GM18520 (cell line): ENCODE results near the gene TBXA2R.

ENCODE experiments used
- ATAC-seq: cut with Tn5 transposase; IDR thresholded peaks from one replicate; pipeline ENCODE4 v1.9.1; 2021; ENCODE audit not compliant: unreplicated experiment

The TBXA2R gene

DNA sequence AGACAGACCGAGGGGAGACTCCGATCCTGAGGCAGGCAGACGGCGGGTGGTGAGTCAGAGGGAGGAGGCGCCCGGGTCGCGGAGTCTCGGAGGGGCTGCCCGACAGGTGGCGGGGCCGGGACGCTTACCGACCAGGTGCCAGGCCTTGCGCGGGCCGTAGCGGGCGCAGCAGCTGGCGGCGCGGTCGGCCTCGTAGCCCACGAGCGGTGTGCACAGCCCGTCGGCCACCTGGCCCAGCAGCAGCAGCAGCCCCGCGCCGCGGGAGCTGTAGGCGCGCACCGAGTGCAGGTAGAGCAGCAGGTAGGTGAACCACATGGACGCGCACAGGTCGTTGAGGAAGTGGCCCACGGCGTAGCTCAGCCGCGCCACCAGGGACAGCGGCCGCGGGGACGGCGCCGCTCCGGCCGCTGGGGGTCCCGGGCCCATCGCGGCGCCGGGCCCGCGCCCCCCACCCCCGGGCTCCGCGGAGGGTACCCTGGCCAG is 49.7 kb downstream of the TBXA2R start:
- ATAC-seq = peak; percentile 20

DNA sequence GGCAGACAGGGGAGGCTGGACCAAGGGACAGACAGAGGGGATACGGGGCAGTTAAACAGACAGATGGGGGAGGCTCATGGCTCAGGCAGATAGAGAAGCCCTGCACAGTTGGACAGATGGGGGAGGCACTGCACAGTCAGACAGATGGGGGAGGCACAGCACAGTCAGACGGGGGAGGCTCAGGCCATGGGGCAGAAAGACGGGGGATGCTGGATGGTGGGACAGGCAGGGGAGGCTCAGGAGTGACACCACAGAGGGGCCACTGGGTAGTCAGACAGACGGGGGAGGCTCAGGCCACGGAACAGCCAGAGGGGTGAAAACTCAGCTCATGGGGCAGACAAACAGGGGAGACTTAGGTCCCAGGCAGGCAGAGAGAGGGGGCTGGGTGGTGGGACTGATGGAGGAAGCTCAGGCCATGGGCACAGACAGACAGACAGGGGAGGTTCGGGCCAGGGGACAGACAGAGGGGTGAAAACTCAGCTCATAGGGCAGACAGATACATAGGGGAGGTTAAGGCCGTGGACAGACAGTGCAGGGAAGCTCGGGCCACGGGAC is 50.2 kb downstream of the TBXA2R start:
- no peak for ATAC-seq

DNA sequence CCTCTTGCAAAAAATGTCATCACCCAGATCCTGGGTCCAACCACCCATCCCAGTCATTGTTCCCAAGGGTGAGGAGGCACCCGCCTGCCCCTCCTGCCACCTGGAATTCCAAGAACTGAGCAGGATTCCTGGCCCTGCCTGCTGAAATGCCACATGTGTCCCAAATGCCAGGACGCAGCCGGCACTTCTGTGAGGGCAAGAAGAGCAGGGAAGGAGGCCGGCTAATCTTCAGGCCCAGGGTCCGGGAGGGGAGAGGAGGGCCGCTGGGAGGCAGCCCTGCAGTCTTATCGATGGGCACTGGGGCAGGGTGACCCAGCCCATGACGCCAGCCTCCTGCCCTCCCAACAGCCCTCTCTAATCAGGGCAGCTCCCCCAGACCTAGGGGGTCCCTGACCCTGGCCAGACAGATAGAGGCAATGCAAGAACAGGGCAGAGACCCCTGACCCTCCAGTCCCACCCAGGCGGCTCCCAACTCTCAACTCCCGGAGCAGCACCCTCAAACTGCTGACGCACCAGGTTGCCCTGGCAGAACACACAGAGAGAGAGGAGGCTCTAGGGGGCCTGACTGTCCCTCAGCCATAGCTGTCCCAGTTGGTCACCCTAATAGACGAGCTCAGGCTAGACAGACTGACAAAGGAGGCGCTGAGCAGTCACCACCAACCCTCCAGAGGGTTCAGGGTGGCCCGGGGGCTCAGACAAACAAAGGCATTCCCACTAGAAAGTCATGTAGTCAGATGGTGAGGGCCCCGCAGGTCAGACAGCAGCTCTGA is 50.8 kb downstream of the TBXA2R start:
- no peak for ATAC-seq

DNA sequence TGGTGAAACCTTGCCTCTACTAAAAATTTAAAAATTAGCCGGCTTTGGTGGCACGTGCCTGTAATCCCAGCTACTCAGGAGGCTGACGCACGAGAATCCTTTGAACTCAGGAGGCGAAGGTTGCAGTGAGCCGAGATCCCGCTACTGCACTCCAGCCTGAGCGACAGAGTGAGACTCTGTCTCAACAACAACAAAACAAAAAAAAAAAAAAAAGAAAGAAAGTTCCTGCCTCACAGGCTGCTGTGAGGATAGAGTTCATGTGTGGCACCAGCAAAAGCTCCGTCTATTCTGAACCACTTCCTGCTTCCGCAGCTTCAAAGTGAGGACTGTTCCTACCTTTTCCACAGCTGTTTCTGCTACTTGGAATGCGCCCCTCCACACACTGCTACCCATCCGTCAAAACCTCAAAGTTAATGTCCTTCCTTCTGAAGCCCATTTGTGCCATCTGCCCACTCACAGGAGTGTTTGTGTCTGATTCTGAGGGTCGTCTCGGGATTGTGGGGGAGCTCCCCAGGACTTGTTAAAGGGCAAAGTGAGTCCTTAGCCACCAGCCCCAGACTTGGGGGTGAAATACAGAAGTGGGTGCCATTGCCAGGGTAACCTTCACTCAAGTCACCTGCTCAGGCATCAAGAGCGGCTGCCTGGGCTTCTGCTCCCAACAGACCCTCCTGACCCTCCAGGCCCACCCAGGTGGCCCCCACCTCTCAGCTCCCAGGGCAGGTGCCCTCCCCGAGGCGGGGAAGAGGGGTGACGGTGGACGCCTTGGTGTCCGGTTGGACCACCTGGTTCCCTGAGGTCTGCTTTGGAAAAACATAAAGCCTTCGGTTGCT is 52.2 kb downstream of the TBXA2R start:
- ATAC-seq = no peak

DNA sequence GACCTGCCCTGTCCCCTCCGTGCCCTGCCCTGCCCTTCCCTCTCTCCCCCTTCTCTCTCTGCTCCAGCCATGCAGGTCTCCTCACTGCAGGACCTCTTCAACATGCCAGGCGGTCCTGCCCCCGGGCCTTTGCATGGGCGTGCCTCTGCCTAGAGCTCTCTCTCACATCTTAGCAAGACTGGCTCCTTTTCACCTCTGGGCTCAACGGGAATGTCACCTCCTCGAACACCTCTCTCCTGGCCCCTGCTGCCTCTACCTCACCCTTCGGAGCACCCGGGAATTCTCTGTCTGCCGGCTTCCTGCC is 54.9 kb downstream of the TBXA2R start:
- no peak for ATAC-seq

DNA sequence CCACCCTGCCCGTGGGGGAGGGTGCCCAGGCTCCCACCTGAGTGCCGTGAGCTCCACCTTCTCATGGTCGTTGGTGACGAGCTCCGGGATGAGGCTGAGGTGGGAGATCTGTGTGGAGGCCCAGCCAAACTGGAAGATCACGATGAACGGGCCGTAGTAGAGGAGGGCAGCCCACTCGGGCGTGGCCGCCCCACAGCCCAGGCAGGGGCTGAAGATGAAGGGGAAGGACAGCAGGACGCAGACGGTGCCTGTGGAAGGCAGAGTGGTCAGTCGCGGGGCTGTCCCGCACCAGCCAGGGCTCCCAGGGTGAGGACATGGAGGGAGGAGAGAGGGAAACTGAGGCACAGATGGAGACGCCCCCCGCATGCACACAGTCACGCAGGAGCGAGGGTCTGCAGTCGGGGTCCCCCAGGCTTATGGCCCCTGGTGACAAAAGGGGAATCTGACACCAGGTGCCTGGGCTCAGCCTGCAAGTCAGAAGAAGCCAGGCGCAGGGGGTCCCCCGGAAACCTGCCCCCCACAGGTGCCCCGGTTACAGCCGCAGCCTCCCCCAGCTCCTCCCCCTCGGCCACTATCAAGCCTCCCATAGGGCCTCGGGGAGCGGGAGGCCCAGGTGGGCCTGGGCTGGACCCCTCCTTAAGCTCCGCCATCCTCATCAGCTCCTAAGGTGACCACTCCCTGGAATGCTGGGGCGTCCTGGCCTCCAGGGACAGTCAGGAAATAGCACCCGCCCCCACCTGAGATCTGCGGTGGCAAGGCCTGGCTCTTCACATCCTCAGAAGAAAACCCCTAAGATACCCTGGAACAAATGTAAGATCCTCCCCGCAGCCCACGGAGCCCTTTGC is 55.5 kb downstream of the TBXA2R start:
- no peak for ATAC-seq

DNA sequence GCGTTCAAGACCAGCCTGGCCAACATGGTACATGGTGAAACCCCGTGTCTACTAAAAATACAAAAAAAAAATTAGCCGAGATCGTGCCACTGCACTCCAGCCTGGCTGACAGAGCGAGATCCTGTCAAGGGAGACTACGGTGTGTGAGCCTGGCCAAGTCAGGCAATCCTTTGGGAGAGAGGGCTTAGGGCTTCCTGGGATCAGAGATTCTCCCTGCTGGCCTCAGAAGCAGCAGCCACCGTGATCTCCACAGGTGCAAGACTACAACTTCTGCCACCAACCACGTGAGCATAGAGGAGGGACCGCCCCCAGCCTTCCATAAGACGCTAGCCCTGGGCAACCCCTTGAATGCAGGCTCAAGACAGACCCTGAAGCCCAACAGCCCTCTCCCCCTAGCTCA is 56.9 kb downstream of the TBXA2R start:
- no peak for ATAC-seq

DNA sequence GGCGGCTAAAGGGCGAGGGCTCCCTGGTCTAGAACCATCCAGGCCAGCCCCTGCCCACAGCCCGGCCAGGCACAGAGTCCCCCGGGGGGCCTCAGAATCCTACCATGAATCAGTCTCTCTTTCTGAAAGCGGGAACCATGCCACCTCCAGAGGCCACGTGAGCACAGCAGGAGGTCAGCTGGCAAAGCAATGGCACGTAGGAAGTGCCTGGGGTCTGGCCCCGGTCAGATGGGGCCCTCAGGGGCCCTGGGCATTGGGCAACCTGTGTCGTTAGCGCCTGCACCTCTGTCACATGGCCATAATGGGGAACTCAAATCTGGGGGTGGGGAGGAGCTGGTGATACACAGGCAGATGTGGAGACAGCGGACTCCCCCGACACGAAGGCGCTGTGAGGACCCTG is 58.1 kb downstream of the TBXA2R start:
- ATAC-seq = no peak

DNA sequence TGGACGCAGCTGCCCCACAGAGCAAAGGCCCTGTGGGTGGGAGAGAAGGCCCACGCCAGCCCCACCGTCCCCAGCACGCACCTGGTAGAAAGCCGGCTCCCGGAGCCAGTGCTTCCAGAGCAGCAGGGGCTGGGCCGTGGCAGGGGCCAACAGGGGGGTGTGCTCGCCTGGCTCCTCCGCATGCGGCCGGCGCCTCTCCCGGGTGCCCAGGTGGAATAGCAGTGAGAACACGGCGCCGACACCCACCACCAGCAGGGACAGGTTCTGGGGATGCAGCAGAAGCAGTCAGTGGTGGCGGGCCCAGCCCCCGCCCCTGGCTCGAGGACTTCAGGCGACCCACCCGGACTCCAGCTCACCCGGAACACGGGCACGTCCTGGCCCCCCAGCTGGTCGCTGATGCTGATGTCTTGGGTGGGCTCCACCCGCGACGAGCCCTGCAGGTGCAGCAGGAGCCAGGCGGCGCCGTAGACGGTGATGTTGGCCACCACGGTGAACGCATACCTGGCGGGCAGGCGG is 58.9 kb downstream of the TBXA2R start:
- no peak for ATAC-seq

DNA sequence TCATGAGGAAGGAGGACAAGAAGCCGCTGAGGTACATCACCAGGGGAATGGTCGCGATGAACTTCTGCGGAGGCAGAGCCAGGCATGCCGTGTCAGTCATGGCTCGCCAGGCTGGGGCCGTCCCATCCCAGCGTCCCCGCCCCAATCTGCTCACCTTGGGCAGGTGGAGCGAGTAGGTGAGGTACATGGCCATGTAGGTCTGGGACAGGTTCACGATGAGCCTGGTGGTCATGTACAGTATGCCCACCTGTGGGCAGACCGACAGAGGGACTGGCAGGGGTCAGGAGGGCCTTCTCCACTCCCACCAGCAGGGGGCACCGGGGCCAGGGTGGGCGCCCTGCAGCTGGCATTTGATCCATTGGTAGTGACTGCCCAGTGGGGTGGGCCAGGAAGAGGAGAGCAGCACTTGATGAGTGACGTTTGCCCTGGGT is 59.4 kb downstream of the TBXA2R start:
- ATAC-seq = no peak

DNA sequence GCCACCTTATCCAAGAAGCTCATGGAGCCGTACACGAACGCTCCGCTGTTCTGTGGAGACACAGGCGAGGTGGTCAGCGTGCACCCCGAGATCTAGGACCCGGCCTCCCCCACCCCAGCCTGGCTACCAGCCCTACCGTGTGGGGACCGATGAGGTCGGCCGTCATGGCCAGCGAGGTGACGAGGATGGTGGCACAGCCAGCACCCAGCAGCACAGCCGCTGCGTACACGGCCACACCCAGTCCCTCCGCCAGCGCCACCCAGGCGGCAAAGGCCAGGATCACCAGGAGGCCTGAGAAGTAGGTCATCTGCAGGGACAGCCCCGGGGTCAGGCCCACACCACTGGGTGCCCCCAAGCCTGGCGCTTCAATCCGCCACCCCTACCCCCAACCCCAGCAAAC is 60.6 kb downstream of the TBXA2R start:
- no peak for ATAC-seq

DNA sequence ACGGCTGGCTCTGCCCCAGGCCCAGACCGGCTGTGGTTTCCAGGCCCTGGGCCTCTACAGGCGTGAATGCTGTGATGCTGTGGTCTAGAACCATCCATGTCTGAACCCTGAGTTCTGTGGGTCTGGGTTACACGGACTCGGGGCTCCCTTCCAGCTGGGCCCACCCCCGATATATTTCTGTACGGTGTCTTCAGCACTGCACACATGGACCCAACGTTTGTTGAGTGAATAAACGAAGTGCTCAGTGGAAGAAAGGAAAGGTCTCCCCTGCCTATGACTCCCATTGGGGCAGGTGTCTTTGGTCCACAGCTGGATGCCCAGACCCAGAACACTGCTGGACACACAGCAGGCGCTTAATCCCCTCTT is 61.0 kb downstream of the TBXA2R start:
- no peak for ATAC-seq

DNA sequence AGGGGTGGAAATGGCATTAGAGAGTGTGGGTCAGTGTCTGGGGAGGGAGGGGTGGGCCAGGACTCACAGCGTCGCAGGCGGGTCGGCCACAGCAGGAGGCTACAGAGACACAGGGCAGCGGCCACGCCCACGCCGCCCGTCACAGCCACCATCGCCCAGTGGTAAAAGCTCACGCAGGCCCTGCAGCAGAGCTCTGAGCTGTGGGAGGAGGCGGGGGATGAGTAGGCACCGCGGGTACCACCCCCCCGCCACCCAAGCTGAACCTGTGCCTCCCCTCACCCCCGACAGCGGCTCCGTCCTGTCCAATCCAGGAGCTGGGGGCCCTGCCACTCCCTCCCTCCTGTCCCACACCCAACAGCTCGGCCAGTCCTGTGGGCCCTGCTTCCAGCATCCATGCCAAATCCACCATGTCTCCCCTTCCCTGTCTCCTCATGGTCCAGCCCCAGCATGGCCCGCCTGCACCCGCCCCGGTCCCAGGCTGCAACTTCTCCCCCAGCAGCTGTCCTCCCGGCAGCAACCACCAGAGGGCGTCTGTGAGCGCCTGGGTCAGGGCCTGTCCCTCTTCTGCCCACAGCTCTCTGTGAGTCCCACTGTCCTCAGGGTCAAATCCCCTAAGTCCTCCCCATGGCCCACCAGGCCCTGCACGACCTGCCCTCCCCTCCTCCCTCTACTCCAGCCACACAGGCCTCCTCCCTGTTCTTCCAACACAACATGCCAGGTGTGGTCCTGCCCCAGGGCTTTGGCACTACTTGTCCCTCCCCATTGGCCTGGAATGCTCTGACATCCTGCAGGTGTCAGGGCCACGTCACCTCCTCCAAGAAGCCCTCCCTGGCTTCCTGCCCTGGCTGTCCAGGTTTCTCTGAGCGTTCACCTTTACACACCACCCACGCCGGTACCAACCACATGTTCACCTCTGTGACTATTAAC is 61.7 kb downstream of the TBXA2R start:
- no peak for ATAC-seq
